Measurements from ENCODE around the gene PCDHGA12.
A peak's percentile ranks its signal among the peaks of the same experiment; 100 is the strongest.
"Not testable (repeated sequence)": the region's sequence is repeated elsewhere in the genome, so short reads cannot be mapped to it uniquely, and the experiment has no call there.

Gene PCDHGA12

DNA sequence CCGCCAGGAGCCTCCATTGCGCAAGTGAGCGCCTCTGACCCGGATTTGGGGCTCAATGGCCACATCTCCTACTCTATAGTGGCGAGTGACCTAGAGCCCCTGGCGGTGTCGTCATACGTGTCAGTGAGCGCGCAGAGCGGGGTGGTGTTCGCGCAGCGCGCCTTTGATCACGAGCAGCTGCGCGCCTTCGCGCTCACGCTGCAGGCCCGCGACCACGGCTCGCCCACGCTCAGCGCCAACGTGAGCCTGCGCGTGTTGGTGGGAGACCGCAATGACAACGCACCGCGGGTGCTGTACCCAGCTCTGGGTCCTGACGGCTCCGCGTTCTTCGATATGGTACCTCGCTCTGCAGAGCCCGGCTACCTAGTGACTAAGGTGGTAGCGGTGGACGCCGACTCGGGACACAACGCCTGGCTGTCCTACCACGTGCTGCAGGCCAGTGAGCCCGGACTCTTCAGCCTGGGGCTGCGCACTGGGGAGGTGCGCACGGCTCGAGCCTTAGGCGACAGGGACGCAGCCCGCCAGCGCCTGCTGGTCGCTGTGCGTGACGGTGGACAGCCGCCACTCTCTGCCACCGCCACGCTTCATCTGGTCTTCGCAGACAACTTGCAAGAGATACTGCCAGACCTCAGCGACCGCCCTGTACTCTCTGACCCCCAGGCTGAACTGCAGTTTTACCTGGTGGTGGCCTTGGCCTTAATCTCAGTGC is 20.6 kb upstream of the PCDHGA12 start:
- DNase-seq, result no peak

- no peak for DNase-seq
Measured at GRCh38 chr5:141411575-141411974, 18.7 kb upstream of the PCDHGA12 start.

DNA sequence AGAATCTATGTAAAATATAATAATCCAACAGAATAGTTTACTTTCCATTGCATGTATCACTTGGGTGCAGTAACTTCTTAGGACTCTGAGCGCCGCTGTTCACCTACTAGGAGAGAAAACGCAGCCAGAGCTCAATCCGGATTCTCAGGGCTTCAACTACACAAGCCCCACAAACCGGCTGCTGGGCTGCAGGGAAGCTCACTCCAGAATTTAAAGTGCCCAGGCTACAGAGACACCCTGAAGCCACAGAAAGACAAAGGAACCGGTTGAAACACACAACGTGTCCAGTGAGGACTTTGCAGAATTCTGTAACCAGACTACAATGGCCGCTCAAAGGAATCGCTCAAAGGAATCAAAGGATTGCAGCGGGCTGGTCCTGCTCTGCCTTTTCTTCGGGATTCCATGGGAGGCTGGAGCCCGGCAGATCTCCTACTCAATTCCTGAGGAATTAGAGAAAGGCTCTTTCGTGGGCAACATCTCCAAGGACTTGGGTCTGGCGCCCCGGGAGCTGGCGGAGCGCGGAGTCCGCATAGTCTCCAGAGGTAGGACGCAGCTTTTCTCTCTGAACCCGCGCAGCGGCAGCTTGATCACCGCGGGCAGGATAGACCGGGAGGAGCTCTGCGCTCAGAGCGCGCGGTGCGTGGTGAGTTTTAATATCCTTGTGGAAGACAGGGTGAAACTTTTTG is 17.3 kb upstream of the PCDHGA12 start, which contains the start of gene PCDHGA10:
Gene PCDHGA10 (plus strand): TSS at position 134 of the 686 bp plus-strand sequence. CDS start 189 bp downstream, at position 323.
- peak; percentile 69 for DNase-seq

GRCh38 chr5:141413540-141414069 is 16.7 kb upstream of the PCDHGA12 start:
- DNase-seq, result no peak

DNA sequence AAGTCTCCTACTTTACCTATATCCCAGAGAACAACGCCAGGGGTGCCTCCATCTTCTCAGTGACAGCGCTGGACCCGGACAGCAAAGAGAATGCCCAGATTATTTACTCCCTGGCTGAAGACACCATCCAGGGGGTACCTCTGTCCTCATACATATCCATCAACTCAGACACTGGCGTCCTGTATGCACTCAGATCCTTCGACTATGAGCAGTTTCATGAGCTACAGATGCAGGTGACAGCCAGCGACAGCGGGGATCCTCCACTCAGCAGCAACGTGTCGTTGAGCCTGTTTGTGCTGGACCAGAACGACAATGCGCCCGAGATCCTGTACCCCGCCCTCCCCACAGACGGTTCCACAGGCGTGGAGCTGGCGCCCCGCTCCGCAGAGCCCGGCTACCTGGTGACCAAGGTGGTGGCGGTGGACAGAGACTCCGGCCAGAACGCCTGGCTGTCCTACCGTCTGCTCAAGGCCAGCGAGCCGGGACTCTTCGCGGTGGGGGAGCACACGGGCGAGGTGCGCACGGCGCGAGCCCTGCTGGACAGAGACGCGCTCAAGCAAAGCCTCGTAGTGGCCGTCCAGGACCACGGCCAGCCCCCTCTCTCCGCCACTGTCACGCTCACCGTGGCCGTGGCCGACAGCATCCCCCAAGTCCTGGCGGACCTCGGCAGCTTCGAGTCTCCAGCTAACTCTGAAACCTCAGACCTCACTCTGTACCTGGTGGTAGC is 15.6 kb upstream of the PCDHGA12 start:
- not testable (repeated sequence) for DNase-seq

DNA sequence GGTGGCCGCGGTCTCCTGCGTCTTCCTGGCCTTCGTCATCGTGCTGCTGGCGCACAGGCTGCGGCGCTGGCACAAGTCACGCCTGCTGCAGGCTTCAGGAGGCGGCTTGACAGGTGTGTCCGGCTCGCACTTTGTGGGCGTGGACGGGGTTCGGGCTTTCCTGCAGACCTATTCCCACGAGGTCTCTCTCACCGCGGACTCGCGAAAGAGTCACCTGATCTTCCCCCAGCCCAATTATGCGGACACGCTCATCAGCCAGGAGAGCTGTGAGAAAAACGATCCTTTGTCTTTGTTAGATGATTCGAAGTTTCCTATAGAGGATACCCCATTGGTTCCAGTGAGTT is 15.1 kb upstream of the PCDHGA12 start:
- not testable (repeated sequence) for DNase-seq

DNA sequence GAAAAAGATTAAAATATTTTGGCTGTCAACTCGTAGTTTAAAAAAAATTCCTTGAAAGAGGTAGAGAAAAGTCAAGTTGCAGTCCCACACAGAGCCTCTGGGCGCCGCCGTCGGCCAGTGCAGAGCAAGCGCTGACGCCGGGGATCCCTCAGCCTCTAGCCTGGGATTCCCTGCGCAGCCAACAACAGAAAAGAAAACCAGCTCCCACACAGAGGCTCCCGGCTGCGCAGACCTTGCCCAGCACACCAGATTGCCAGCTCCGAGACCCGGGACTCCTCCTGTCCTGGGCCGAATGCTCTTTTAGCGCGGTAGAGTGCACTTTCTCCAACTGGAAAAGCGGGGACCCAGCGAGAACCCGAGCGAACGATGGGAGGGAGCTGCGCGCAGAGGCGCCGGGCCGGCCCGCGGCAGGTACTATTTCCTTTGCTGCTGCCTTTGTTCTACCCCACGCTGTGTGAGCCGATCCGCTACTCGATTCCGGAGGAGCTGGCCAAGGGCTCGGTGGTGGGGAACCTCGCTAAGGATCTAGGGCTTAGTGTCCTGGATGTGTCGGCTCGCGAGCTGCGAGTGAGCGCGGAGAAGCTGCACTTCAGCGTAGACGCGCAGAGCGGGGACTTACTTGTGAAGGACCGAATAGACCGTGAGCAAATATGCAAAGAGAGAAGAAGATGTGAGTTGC is 12.7 kb upstream of the PCDHGA12 start, which contains the start of gene PCDHGB7:
Gene PCDHGB7 (plus strand): TSS at position 184 of the 679 bp plus-strand sequence. CDS start 183 bp downstream, at position 367.
- peak; percentile 88 for DNase-seq

DNA sequence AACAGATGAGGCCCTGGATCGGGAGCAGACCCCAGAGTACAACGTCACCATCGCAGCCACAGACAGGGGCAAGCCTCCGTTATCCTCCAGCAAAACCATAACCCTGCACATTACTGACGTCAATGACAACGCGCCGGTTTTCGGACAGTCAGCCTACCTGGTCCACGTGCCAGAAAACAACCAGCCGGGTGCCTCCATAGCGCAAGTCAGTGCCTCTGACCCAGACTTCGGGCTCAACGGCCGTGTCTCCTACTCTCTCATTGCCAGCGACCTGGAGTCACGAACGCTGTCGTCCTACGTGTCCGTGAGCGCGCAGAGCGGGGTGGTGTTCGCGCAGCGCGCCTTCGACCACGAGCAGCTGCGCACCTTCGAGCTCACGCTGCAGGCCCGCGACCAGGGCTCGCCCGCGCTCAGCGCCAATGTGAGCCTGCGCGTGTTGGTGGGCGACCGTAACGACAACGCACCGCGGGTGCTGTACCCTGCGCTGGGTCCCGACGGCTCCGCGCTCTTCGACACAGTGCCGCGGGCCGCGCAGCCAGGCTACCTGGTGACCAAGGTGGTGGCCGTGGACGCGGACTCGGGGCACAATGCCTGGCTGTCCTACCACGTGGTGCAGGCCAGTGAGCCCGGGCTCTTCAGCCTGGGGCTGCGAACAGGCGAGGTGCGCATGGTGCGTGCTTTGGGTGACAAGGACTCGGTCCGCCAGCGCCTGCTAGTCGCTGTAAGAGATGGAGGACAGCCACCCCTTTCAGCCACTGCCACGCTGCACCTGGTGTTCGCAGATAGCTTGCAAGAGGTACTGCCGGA is 11.0 kb upstream of the PCDHGA12 start:
- no peak for DNase-seq

GRCh38 chr5:141420855-141421488 is 9.3 kb upstream of the PCDHGA12 start, which contains the start of gene PCDHGA11:
TSS of gene PCDHGA11 (plus strand) at chr5:141421051. CDS start at chr5:141421228, 177 bp downstream.
- peak; percentile 82 for DNase-seq

DNA sequence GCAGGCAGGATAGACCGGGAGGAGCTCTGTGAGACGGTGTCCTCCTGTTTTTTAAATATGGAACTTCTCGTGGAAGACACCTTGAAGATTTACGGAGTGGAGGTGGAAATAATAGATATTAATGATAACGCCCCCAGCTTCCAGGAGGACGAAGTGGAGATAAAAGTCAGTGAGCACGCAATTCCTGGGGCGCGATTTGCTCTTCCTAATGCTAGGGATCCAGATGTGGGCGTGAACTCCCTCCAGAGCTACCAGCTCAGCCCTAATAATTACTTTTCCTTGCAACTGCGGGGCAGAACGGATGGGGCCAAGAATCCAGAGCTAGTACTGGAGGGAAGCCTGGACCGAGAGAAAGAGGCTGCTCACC is 8.8 kb upstream of the PCDHGA12 start:
- no peak for DNase-seq

DNA sequence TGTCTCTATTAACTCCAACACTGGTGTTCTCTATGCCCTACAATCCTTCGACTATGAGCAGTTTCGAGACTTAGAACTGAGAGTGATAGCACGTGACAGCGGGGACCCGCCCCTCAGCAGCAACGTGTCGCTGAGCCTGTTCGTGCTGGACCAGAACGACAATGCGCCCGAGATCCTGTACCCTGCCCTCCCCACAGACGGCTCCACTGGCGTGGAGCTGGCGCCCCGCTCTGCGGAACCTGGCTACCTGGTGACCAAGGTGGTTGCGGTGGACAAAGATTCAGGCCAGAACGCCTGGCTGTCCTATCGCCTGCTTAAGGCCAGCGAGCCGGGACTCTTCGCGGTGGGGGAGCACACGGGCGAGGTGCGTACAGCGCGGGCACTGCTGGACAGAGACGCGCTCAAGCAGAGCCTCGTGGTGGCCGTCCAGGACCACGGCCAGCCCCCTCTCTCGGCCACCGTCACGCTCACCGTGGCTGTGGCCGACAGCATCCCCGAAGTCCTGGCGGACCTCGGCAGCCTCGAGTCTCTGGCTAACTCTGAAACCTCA is 7.5 kb upstream of the PCDHGA12 start:
- DNase-seq, result no peak

- no peak for DNase-seq
Measured at GRCh38 chr5:141427783-141428426, 2.4 kb upstream of the PCDHGA12 start.

DNA sequence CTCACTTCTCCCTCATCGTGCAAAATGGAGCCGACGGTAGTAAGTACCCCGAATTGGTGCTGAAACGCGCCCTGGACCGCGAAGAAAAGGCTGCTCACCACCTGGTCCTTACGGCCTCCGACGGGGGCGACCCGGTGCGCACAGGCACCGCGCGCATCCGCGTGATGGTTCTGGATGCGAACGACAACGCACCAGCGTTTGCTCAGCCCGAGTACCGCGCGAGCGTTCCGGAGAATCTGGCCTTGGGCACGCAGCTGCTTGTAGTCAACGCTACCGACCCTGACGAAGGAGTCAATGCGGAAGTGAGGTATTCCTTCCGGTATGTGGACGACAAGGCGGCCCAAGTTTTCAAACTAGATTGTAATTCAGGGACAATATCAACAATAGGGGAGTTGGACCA is 979 bp downstream of the PCDHGA12 start:
- peak; percentile 29 for DNase-seq

DNA sequence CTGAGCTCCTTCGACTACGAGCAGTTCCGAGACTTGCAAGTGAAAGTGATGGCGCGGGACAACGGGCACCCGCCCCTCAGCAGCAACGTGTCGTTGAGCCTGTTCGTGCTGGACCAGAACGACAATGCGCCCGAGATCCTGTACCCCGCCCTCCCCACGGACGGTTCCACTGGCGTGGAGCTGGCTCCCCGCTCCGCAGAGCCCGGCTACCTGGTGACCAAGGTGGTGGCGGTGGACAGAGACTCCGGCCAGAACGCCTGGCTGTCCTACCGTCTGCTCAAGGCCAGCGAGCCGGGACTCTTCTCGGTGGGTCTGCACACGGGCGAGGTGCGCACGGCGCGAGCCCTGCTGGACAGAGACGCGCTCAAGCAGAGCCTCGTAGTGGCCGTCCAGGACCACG is 2.0 kb downstream of the PCDHGA12 start:
- not testable (repeated sequence) for DNase-seq

DNA sequence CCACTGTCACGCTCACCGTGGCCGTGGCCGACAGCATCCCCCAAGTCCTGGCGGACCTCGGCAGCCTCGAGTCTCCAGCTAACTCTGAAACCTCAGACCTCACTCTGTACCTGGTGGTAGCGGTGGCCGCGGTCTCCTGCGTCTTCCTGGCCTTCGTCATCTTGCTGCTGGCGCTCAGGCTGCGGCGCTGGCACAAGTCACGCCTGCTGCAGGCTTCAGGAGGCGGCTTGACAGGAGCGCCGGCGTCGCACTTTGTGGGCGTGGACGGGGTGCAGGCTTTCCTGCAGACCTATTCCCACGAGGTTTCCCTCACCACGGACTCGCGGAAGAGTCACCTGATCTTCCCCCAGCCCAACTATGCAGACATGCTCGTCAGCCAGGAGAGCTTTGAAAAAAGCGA is 2.4 kb downstream of the PCDHGA12 start:
- not testable (repeated sequence) for DNase-seq

DNA sequence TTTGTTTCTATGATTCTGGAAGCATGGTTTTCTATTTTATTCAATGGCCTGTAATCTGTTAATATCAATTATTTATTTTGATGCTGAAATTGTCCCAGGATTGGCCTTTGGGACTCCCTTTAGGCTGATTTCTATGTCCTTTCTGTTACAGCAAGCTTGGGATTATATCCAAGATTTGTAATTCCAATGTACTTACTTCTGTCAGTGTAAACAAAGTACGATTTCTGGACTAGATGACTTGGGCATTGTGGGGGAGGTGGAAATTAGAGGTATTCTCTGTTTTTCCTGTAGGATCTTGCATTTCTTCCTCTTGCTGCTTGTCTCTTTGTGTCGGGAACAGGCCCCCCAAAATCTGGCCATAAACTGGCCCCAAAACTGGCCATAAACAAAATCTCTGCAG is 3.7 kb downstream of the PCDHGA12 start:
- DNase-seq, result no peak

- no peak for DNase-seq
Measured at GRCh38 chr5:141437221-141437620, 6.9 kb downstream of the PCDHGA12 start.

DNA sequence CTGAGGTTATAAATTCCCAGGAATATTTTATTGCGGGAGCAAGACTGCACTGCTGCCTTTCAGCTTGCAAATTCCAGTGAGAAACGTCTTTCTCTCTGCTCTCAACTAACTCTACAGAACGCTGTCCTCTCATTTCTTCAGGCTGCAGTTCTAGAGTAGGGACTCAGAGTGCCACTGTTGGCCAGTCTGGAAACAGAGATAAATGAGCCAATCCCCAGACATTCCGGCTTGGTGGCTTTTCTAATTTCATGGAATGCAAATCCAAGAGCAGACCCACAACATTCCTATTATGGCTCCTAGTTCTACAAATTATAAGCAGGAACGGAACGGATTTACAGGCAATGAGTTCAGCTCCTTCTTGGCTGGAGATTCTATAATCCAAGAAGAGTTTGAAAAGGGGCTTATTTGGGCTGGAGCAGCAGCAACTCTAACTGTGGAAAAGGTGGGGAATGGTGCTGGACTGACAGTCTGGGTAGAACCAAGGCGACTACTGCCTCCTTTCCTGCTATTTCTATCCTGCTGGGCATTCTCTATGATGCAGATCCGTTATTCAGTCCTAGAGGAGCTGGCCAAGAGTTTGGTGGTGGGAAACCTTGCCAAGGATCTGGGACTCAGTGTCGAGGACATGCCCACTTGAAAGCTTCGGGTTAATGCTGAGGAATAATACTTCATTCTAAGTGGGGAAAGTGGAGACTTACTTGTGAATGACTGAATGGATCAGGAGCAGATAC is 9.3 kb downstream of the PCDHGA12 start:
- DNase-seq, result no peak

GRCh38 chr5:141440341-141440740 is 10.0 kb downstream of the PCDHGA12 start:
- no peak for DNase-seq
